Right lobe of liver (tissue), 4 donors: ENCODE results near the gene PNRC1.

ENCODE experiments used
- POLR2A ChIP-seq: fragments of 450-650 bp; IDR thresholded peaks from one replicate; pipeline ENCODE4 v1.6.1; 2017; ENCODE audit warnings: antibody characterized with exemption, mild to moderate bottlenecking
- TF ChIP-seq, protein P1 (sequence below), 4 donors: fragments of 200-600 bp in 3 of 4; fragments of 450-650 bp in 1 of 4; IDR thresholded peaks; one replicate each; pipeline versions ENCODE4 v1.5.1 to v1.8.0; 2016 to 2022; ENCODE audit warnings: antibody characterized with exemption in 4 of 4, mild to moderate bottlenecking in 2 of 4
- donor health status: DM: no; HTN: no; CAD: no.
- donor health status: DM: no; HTN: no; CAD: no.
- donor health status: DM: no; HTN: yes; CAD: no.

DNA sequence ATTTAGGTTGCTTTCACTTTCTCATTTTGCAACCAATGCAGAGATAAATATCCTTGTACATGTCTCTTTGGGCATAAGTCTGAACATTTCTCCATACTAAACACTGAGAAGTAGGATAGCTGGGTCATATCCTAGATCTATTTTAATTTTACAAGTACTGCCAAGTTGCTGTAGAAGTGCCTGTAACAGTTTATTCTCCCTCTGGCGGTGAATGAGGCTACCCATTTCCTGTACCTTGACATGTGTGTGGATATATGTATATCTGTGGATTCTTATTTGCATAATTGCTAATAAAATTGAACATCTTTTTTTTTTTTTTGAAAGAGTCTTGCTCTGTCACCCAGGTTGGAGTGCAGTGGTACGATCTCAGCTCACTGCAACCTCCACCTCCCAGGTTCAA, 48.0 kb upstream of the PNRC1 start:
- TF ChIP-seq, protein P1, sequence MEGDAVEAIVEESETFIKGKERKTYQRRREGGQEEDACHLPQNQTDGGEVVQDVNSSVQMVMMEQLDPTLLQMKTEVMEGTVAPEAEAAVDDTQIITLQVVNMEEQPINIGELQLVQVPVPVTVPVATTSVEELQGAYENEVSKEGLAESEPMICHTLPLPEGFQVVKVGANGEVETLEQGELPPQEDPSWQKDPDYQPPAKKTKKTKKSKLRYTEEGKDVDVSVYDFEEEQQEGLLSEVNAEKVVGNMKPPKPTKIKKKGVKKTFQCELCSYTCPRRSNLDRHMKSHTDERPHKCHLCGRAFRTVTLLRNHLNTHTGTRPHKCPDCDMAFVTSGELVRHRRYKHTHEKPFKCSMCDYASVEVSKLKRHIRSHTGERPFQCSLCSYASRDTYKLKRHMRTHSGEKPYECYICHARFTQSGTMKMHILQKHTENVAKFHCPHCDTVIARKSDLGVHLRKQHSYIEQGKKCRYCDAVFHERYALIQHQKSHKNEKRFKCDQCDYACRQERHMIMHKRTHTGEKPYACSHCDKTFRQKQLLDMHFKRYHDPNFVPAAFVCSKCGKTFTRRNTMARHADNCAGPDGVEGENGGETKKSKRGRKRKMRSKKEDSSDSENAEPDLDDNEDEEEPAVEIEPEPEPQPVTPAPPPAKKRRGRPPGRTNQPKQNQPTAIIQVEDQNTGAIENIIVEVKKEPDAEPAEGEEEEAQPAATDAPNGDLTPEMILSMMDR (IDR thresholded peaks at IDR 0.05), result peak in 1 of 4 donors; percentile 5
- no peak for TF ChIP-seq POLR2A
